ENCODE data around the gene UNC119.

GRCh38 chr17:28572259-28573039 lies 20.0 kb upstream of the UNC119 start:
- TF ChIP-seq CTCF (optimal IDR thresholded peaks at IDR 0.05 in 1 of 3, IDR thresholded peaks at IDR 0.05 in 1 of 3, conservative IDR thresholded peaks at IDR 0.05 in 1 of 3; ENCODE audit: extremely low read depth in 1 of 3, insufficient read depth in 2 of 3, low read length in 3 of 3) = no peak
- TF ChIP-seq EZH2 (IDR thresholded peaks at IDR 0.05; ENCODE audit: low read length) = no peak
